Measurements from ENCODE around the gene GMCL1.
"Not testable (repeated sequence)": the region's sequence is repeated elsewhere in the genome, so short reads cannot be mapped to it uniquely, and the experiment has no call there.

The GMCL1 gene

GRCh38 chr2:69848186-69848790 lies 18.8 kb downstream of the GMCL1 start:
- no peak for DNase-seq (ENCODE audit: low read depth)

- no peak for DNase-seq (ENCODE audit: low read depth)
Measured at GRCh38 chr2:69858261-69858660, 28.8 kb downstream of the GMCL1 start.

GRCh38 chr2:69863298-69863697 lies 33.8 kb downstream of the GMCL1 start:
- no peak for DNase-seq (ENCODE audit: low read depth)

- no peak for DNase-seq (ENCODE audit: low read depth)
Measured at GRCh38 chr2:69888451-69888850, 59.0 kb downstream of the GMCL1 start.

GRCh38 chr2:69889302-69889701 lies 59.8 kb downstream of the GMCL1 start:
- DNase-seq (ENCODE audit: low read depth): no peak

GRCh38 chr2:69890881-69891280 lies 61.4 kb downstream of the GMCL1 start:
- DNase-seq (ENCODE audit: low read depth): no peak

GRCh38 chr2:69892838-69893424 lies 63.5 kb downstream of the GMCL1 start:
- not testable (repeated sequence) for DNase-seq (ENCODE audit: low read depth)

GRCh38 chr2:69893684-69894551 lies 64.5 kb downstream of the GMCL1 start, which contains the start of gene SNRNP27:
SNRNP27 (plus strand) TSS chr2:69893956; CDS start chr2:69893985, 29 bp downstream.
- peak; percentile 81 for DNase-seq (ENCODE audit: low read depth)

- DNase-seq (ENCODE audit: low read depth): not testable (repeated sequence)
Measured at GRCh38 chr2:69894737-69895136, 65.3 kb downstream of the GMCL1 start.

GRCh38 chr2:69902213-69902922 lies 72.9 kb downstream of the GMCL1 start:
- no peak for DNase-seq (ENCODE audit: low read depth)

- DNase-seq (ENCODE audit: low read depth): no peak
Measured at GRCh38 chr2:69907216-69907615, 77.8 kb downstream of the GMCL1 start.

GRCh38 chr2:69911985-69912563 lies 82.6 kb downstream of the GMCL1 start:
- peak; percentile 39 for DNase-seq (ENCODE audit: low read depth)

GRCh38 chr2:69914164-69914949 lies 84.9 kb downstream of the GMCL1 start:
- DNase-seq (ENCODE audit: low read depth): peak; percentile 100

- DNase-seq (ENCODE audit: low read depth): peak; percentile 26
Measured at GRCh38 chr2:69914950-69915945, 85.8 kb downstream of the GMCL1 start, which contains the start of gene MXD1. MXD1 (plus strand) TSS chr2:69915109; CDS start chr2:69915331, 222 bp downstream.

GRCh38 chr2:69916106-69916505 lies 86.6 kb downstream of the GMCL1 start:
- no peak for DNase-seq (ENCODE audit: low read depth)

- peak; percentile 95 for DNase-seq (ENCODE audit: low read depth)
Measured at GRCh38 chr2:69917852-69918251, 88.4 kb downstream of the GMCL1 start.

- DNase-seq (ENCODE audit: low read depth): no peak
Measured at GRCh38 chr2:69918401-69918800, 88.9 kb downstream of the GMCL1 start.

GRCh38 chr2:69923116-69923515 lies 93.7 kb downstream of the GMCL1 start:
- no peak for DNase-seq (ENCODE audit: low read depth)

GRCh38 chr2:69926849-69927515 lies 97.5 kb downstream of the GMCL1 start:
- DNase-seq (ENCODE audit: low read depth): peak; percentile 90
